IPS DF 4.7 (cell line): Measurements from ENCODE around the gene TSPAN17.
"Not testable (repeated sequence)": the region's sequence is repeated elsewhere in the genome, so short reads cannot be mapped to it uniquely, and the experiment has no call there.

Experiments used
- DNase-seq: peaks from one replicate; pipeline ENCODE4 v3.0.0-alpha.2; 2013; ENCODE audit warnings: low spot score; ENCODE audit errors: extremely low read depth

Gene TSPAN17

GRCh38 chr5:176647030-176647842, at the start of gene TSPAN17:
TSS of gene TSPAN17 (plus strand) at chr5:176647484. CDS start at chr5:176647616, 132 bp downstream.
- peak; percentile 88 for DNase-seq

GRCh38 chr5:176599749-176600430, 47.4 kb upstream of the TSPAN17 start:
- DNase-seq, result not testable (repeated sequence)

- DNase-seq, result no peak
These were observed 45.3 kb upstream of the TSPAN17 start for GRCh38 chr5:176601901-176602482.

GRCh38 chr5:176603091-176603490, 44.2 kb upstream of the TSPAN17 start:
- DNase-seq, result no peak

- no peak for DNase-seq
These were observed 41.3 kb upstream of the TSPAN17 start for GRCh38 chr5:176606032-176606431.

- no peak for DNase-seq
These were observed 40.4 kb upstream of the TSPAN17 start for GRCh38 chr5:176606875-176607274.

- DNase-seq, result no peak
These were observed 39.1 kb upstream of the TSPAN17 start for GRCh38 chr5:176608142-176608705.

GRCh38 chr5:176608937-176609723, 38.2 kb upstream of the TSPAN17 start:
- no peak for DNase-seq

- DNase-seq, result no peak
These were observed 37.4 kb upstream of the TSPAN17 start, which contains the start of gene GPRIN1 for GRCh38 chr5:176609724-176610434. TSS of gene GPRIN1 (minus strand) at chr5:176610156. CDS start at chr5:176599834, 10,322 bp downstream.

- DNase-seq, result no peak
These were observed 36.9 kb upstream of the TSPAN17 start for GRCh38 chr5:176610435-176610773.

GRCh38 chr5:176611435-176611834, 35.8 kb upstream of the TSPAN17 start:
- no peak for DNase-seq

- no peak for DNase-seq
These were observed 35.3 kb upstream of the TSPAN17 start for GRCh38 chr5:176612008-176612407.

GRCh38 chr5:176612855-176613254, 34.4 kb upstream of the TSPAN17 start:
- no peak for DNase-seq

- DNase-seq, result no peak
These were observed 32.3 kb upstream of the TSPAN17 start for GRCh38 chr5:176614805-176615478.

- DNase-seq, result no peak
These were observed 30.8 kb upstream of the TSPAN17 start for GRCh38 chr5:176616511-176616910.

GRCh38 chr5:176618783-176619182, 28.5 kb upstream of the TSPAN17 start:
- no peak for DNase-seq

GRCh38 chr5:176619203-176619568, 28.1 kb upstream of the TSPAN17 start:
- DNase-seq, result peak; percentile 68

- DNase-seq, result no peak
These were observed 27.5 kb upstream of the TSPAN17 start for GRCh38 chr5:176619569-176620332.

- DNase-seq, result no peak
These were observed 26.8 kb upstream of the TSPAN17 start for GRCh38 chr5:176620333-176620981.
